CD4-positive, alpha-beta T cell treated with Interleukin-4 for 4 hours (primary cell): ENCODE data around the gene CTXN1.
A peak's percentile ranks its signal among the peaks of the same experiment; 100 is the strongest.

Experiments used
- DNase-seq: peaks from one replicate; pipeline ENCODE4 v3.0.0-alpha.2; 2020

CTXN1 gene

GRCh38 chr19:7944177-7944761, 18.3 kb upstream of the CTXN1 start:
- DNase-seq: peak; percentile 81

DNA sequence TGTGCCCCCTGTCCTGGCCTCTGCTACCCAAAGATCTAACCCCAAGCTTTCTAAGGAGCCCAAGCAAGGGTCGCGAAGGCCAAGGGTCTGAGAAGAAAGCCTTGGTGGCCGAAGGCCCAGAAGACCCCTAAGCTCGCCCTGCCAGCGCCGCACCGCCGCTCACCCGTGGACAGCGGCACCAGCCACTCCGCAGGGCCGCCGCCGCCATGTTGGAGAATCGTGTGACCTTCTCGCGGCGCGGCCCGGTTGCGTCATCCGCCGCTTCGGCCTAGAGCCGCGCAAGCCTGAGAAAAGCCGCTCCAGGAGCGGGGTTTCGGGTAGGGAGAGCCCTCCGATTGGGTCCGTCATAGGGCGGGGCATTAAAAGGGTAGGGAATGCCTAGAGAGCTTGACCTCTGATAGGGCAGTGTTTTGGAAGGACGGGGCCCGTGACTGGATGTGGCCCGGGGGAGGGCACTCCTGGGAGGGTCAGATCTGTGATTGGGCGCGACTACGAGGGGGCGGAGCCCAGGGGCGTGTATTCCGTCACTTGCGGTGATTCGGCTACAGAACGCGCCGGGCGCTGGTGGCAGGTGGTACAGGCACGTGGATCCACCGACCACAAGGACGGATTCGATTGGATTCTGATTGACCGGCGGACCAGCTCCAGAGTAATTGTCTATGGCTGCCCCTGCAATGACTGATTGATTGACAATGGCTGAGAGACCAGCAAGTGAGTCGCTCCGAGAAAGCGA, 17.7 kb upstream of the CTXN1 start, which contains the start of gene TIMM44:
Gene TIMM44, minus strand, starts transcription at position 223 of the 733 bp plus-strand sequence. Its CDS starts 15 bp downstream, at position 208.
- peak; percentile 99 for DNase-seq

- DNase-seq: no peak
Measured at GRCh38 chr19:7942981-7943443, 17.1 kb upstream of the CTXN1 start.

DNA sequence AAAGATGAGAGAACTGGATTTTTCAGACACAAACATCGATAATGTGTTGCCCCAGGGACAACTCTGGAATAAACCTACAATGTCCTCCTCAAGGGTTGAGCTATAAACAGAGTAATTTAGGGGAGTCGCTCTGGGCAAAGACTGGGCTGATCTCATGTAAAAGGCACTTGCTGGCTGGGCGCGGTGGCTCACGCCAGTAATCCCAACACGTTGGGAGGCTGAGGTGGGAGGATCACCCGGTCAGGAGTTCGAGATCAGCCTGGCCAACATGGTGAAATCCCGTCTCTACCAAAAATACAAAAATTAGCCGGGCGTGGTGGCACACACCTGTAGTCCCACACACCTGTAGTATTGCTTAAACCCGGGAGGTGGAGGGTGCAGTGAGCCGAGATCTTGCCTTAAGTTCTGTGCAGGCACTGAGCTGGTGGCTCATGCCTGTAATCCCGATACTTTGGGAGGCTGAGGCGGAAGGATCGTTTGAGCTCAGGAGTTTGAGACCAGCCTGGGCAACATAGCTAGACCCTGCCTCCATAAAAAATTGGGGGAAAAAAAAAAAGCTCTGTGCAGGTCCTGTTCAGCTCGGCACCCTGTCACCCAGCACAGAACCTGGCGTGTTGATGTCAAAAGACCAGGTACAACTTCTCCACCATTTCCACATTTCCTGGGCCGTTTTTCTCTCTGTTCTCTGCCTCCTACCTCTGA, 16.1 kb upstream of the CTXN1 start:
- no peak for DNase-seq

GRCh38 chr19:7940841-7941240, 14.9 kb upstream of the CTXN1 start:
- no peak for DNase-seq

- DNase-seq: no peak
Measured at GRCh38 chr19:7934766-7935165, 8.8 kb upstream of the CTXN1 start.

- no peak for DNase-seq
Measured at GRCh38 chr19:7933828-7934725, 8.1 kb upstream of the CTXN1 start.

GRCh38 chr19:7933411-7933810, 7.5 kb upstream of the CTXN1 start:
- no peak for DNase-seq

- DNase-seq: no peak
Measured at GRCh38 chr19:7932930-7933300, 7.0 kb upstream of the CTXN1 start.

GRCh38 chr19:7932276-7932929, 6.5 kb upstream of the CTXN1 start:
- DNase-seq: no peak

DNA sequence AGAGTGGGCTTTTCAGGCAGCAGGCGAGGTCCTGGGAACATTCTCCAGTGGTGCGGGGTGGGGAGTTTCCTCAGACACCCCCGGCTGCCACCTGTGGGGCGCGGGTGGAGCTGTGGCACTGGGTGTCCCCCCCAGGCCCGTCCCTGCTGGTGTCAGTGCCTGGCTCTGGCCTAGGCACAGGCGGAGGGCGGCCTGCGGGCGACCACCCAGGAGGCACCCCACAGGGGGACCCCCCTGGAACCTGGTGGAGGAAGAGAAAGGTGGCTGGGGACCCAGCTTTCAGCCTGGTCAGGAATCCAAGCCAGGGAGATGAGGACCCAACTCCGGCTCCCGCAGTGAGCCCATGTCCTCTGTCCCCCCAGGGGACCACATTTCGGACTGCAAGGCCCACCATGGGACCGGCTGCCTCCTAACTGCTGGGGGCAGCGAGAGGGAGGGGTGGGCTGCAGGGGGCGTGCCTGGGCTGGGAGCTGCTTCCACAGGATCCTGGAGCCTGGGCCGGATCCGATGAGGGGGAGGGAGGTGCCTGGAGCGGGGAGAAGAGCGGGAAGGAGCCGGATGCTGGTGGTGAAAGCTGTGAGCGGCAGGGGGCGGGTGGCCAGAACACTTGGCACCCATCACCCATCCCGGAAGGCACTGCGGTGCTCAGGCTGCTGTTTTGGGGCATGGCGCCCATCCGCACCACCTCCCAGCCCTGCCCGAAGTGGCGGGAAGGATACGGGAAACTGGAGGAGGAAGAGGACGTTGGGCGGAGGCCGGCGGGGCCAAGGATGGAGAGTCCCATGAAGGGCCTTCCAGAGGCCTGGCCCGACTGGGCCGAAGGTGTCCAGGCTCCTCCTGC, 5.5 kb upstream of the CTXN1 start:
- no peak for DNase-seq

DNA sequence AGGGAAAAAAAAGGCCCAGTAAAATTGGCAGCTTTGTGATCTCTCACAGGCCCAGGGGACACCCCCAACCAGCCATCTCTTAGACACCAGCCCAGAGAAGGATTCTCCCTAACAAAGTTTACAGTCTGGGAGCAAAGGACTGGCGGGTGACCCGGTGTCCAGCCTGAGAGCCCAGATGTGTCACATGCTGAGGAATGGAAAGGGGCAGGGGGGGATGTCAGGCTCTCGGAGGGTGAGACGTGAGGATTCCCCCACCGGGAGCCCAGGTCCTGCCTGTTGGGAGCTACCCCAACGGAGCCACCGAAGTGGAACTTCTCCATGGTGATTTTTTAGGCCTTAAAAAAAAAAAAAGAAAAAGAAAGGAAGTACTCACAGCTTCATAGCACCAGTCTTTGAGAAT, 4.8 kb upstream of the CTXN1 start:
- DNase-seq: no peak

DNA sequence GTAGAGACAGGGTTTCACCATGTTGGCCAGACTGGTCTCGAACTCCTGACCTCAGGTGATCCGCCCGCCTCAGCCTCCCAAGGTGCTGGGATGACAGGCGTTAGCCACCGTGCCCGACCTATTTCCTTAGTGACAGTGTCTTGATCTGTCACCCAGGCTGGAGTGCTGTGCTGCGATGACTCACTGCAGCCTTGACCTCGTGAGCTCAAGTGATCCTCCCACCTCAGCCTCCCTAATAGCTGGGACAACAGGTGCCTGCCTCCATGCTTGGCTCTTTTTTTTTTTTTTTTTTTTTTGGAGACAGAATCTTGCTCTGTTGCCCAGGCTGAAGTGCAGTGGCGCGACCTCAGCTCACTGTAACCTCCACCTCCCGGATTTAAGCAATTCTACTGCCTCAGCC, 4.1 kb upstream of the CTXN1 start:
- DNase-seq: peak; percentile 14

DNA sequence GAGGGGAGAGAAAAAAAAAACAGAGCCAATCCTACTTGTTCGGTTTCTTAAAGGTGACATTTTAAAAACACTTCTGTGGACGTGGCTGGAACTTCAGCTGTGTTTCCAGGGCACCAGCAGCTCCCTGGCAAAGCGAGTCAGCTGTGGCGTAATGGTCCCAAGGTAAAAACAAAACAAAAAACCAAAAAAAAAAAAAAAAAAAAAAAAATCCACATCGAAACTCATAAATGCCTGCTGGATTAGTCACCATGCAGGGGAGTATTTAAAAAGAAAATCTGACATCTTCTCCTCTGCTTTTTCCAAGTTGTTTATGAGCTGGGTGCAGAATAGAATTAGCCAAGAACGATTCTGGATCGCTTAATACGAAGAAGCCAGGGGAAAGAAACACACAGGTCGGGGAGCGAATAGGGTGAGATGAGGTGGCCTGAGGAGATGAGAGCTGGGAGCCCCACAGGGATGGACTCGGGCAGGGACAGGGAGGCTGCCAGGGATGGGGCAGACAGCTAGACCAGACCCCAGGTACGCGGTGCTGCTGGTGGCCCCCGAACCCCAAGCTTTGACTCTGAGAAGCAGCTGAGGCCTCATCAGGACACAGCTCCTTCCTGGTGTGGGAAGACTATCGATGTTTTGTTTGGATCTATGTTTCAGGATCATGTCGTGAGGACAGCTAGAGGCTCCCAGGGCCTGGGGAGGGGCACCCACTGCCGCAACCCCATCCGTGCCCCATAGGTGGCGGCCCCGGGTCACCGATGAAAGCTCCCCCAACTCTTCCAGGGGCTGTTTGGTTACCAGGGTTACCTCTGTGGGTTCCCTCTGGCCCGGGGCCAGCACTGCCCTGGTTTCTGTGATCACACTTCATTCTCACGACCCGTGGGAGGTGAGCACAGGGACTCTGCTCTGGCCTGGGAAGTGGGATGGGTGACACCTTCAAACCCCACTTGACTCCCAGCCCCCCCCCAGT, 3.1 kb upstream of the CTXN1 start:
- peak; percentile 82 for DNase-seq

GRCh38 chr19:7928334-7928706, 2.4 kb upstream of the CTXN1 start:
- DNase-seq: no peak

DNA sequence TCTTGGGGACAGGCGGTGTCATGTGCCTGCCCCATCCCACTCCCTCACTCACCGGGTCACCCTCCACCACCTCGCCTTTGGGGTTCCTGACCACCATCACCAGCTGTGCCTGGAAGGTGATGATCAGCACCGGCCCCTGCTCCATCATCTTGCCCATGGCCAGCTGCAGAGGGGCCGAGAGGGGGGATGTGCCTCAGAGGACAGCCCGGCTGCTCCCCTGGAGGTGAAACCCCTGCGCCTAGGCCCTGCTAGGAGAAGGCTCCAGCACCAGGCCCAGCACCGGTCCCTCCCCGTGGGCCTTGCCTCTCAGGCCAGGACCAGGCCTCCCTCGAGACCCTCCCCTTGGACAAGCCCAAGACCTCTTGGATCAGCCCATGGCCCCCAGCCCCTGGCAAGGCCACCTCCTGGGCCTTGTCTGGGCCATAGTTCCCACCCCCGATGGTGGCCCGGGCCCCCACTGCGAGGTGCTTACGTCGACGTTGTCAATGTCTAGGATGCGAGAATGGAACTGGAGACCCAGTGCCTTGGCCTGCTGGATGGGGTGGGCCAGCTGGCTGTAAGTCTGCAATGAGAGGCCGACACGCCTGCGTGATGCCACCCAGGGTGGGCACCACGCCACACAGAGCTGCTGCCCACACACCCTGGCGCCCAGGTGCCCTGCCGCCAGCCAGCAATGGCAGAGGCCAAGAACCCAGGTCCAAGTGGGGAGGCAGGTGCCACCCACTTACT, 1.8 kb upstream of the CTXN1 start:
- no peak for DNase-seq

DNA sequence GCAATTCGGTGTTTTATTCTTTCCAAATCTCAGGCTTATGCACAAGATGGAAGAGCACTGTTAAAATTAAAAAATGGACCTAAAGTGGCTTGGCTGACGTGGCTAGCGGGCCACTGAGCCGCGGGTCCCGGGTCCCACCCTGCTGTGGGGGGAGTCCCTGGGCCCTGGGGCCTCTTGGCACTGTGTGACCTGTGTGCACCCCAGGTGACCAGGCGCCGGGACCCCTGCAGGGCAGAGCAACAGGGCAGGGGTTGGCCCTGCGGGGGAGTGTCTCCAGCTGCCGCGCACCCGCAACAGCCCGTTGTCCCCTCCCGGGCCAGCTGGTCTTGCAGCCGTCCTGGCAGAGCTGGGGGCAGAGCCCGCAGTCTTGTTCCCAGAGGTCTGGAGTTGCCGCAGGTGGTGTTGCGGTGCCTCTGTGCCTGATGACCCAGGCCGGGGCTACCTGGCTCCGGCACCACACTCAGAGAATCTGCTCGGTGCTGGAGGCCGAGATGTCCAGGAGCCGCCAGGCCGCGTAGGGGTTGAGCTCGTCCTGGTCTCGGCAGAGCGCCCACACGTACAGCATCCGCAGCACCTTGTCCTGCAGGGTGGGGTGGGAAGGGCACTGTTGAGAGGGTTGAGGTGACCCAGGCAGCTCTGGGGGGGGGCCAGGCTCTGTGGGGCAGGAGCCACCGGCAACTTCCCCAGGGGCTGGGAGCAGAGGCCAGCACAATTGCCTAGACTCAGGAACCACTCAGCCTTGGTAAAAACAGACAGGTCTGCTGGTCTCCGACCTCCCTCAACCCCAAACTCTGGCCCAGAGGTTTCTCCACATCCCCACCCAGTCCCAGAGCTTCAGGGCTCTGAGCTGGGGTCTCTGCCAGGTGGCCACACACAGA, 1.0 kb upstream of the CTXN1 start:
- DNase-seq: no peak

GRCh38 chr19:7925171-7925851, 624 bp downstream of the CTXN1 start:
- peak; percentile 55 for DNase-seq
